ENCODE measurements around the gene UBAP2. TPM values are rescaled to one million over a fixed set of nuclear protein-coding genes. Genes with fewer than 3 reads are reported as not detected.

Gene UBAP2
- total and polyA plus RNA-seq, 2 donors (not counting 3 experiments of a cell fraction or from before 2014, with no cell fraction given) = 43.2 to 55.8 TPM

DNA sequence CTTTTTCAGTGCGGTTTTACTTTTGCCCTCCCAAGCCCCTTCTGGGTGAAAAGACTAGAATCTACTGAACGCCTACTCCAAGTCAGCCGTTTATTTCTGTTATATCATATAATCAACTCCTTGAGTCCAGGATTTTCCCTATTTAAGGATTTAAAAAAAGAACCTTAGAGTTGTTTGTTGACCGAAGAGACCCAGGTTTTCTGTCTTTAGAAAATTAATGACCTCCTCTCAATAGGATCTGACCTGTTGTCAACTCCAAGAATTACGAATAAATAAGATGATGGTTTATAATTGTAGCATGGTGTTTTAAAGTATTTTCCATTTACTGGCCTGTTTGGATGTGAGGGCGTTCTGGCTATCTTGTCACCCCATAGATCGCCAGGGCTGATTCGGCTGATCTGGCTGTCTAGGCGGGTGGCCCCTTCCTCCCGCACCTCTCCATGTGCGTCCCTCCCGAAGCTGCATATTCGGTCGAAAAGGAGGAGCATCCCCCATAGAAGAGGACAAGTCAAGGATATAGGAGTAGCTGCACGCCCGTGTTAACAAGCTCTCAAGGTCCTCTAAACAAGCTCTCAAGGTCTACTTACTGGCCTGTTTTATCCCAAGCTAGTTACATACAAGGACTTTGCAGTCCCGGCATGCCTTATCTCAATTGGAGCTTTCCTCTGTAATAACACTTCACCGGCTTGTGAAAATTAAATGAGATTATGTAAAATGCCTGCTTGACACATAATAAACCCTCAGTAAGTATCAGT is 1.1 kb upstream of the UBAP2 start:
- H3K27ac ChIP-seq (ENCODE audit: insufficient read depth, low read depth, low read length) = peak overlapping the region; percentile 77
- DNase-seq (ENCODE audit: low read depth, low spot score) = no peak
- POLR2A ChIA-PET = interaction anchor here (0.5 kb wide), 2 partner anchors 18 to 24 kb away, joined by 3 read pairs; no protein-coding TSS in a partner anchor
- no peaks in the 10 kb centered on the region for H3K9me3 ChIP-seq (replicated peaks; ENCODE audit: control insufficient read depth, insufficient read depth, low read length)
- H3K36me3 ChIP-seq (ENCODE audit: control insufficient read depth in 2 of 2, extremely low read depth in 1 of 2, insufficient read depth in 2 of 2, low read length in 2 of 2) = no peaks in the 10 kb centered on the region
- H3K9ac ChIP-seq (replicated peaks; ENCODE audit: extremely low read depth, insufficient read depth, low read length) = peak overlapping the region; percentile 81
- intact Hi-C loops (cut with micrococcal nuclease) (loop anchor here (1.0 to 10.0 kb wide), 3 partner anchors 24 to 235 kb away; partner anchors contain the start of gene UBE2R2), dilution Hi-C loops (cut with MboI; ENCODE audit: extremely low pct_ligation_motif_present, low sequenced_read_pairs) (no loop called here)
- FAIRE-seq = no peak
- H2AFZ ChIP-seq (ENCODE audit: low read depth, low read length) = peak overlapping the region; percentile 53
- no peaks in the 10 kb centered on the region for H3K27me3 ChIP-seq (ENCODE audit: control insufficient read depth in 2 of 2, insufficient read depth in 2 of 2, low read length in 2 of 2)
- TF ChIP-seq EZH2 (IDR thresholded peaks at IDR 0.05; ENCODE audit: borderline replicate concordance, low read depth, low read length, severe bottlenecking) (no peak), POLR2AphosphoS5 (IDR thresholded peaks at IDR 0.05; ENCODE audit: insufficient read depth, low read depth, low read length) (no peak), JUN (IDR thresholded peaks at IDR 0.05; ENCODE audit: borderline replicate concordance, insufficient read depth, insufficient read length, low read depth) (no peak), POLR2A (IDR thresholded peaks at IDR 0.05; ENCODE audit: low read depth, low read length) (no peak), MAX (IDR thresholded peaks at IDR 0.05; ENCODE audit: insufficient read depth, insufficient read length) (no peak), MYC (IDR thresholded peaks at IDR 0.05; ENCODE audit: low read depth, low read length) (no peak), GATA2 (IDR thresholded peaks at IDR 0.05; ENCODE audit: insufficient read depth, insufficient read length, low read depth, low read length) (no peak), FOS (IDR thresholded peaks at IDR 0.05; ENCODE audit: borderline replicate concordance, insufficient read depth, low read length) (no peak)
- TF ChIP-seq, protein P1, sequence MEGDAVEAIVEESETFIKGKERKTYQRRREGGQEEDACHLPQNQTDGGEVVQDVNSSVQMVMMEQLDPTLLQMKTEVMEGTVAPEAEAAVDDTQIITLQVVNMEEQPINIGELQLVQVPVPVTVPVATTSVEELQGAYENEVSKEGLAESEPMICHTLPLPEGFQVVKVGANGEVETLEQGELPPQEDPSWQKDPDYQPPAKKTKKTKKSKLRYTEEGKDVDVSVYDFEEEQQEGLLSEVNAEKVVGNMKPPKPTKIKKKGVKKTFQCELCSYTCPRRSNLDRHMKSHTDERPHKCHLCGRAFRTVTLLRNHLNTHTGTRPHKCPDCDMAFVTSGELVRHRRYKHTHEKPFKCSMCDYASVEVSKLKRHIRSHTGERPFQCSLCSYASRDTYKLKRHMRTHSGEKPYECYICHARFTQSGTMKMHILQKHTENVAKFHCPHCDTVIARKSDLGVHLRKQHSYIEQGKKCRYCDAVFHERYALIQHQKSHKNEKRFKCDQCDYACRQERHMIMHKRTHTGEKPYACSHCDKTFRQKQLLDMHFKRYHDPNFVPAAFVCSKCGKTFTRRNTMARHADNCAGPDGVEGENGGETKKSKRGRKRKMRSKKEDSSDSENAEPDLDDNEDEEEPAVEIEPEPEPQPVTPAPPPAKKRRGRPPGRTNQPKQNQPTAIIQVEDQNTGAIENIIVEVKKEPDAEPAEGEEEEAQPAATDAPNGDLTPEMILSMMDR (IDR thresholded peaks at IDR 0.05; ENCODE audit: extremely low read depth in 1 of 2, insufficient read depth in 1 of 2, low read depth in 1 of 2, low read length in 2 of 2) = no peak
- H4K20me1 ChIP-seq (replicated peaks; ENCODE audit: control insufficient read depth, extremely low read depth, insufficient read depth, low read length) = peaks cover 3% of the 10 kb centered on the region
- H3K79me2 ChIP-seq (ENCODE audit: control insufficient read depth, insufficient read depth, low read length) = peaks cover 37% of the 10 kb centered on the region
- no peaks in the 10 kb centered on the region for H3K9me1 ChIP-seq (replicated peaks; ENCODE audit: control insufficient read depth, extremely low read depth, insufficient read depth, low read length)
- H3K4me1 ChIP-seq (ENCODE audit: control insufficient read depth, extremely low read depth, insufficient read depth, low read length) = peaks cover 22% of the 10 kb centered on the region
- CTCF ChIA-PET = interaction anchor here (1.3 to 2.1 kb wide), 2 partner anchors 24 to 271 kb away, joined by 3 to 9 read pairs; no protein-coding TSS in a partner anchor
- TSS peak; percentile 81 for BruUV-seq (replicated peaks)
- peak overlapping the region in 2 of 3 experiments; percentile 81 to 86 for H3K4me3 ChIP-seq (replicated peaks in 1 of 3; ENCODE audit: insufficient read depth in 1 of 3, low read depth in 1 of 3, low read length in 3 of 3)
- peak overlapping the region; percentile 25 for H3K4me2 ChIP-seq (ENCODE audit: insufficient read depth, low read length)

Measured in endothelial cell of umbilical vein (primary cell).